HEK293 (cell line): ENCODE measurements around the gene HLA-DRB1.

Experiments used
- CTCF ChIA-PET: fragments of 350-600 bp; formaldehyde crosslinking; extraction: SDS; loops from one replicate; lab custom pipeline; 2021; ENCODE audit warnings: antibody characterized with exemption; lab: Yijun Ruan, JAX
- POLR2A ChIA-PET: fragments of 300-600 bp; formaldehyde crosslinking; extraction: SDS; loops from one replicate; lab custom pipeline; 2020; ENCODE audit warnings: antibody characterized with exemption, inconsistent platforms; lab: Yijun Ruan, JAX
- H3K27ac ChIP-seq: fragments of 200-500 bp; sonication (Bioruptor generic); 2 replicates; pipeline ENCODE4 v1.5.1; 2014; ENCODE audit warnings: low read depth, low read length, control low read depth, inconsistent platforms; ENCODE audit errors: extremely low read depth
- H3K36me3 ChIP-seq, 2 experiments: fragments of 200-500 bp in 1 of 2; sonication (Bioruptor generic) in 1 of 2; 1 replicate in 1 of 2; 2 replicates in 1 of 2; pipeline ENCODE4 v1.5.1; 2014 to 2017; ENCODE audit warnings: inconsistent platforms in 2 of 2, low read length in 2 of 2; ENCODE audit not compliant: control insufficient read depth in 2 of 2, insufficient read depth in 1 of 2
- H3K4me1 ChIP-seq: fragments of 200-500 bp; sonication (Bioruptor generic); 2 replicates; pipeline ENCODE4 v1.5.1; 2014; ENCODE audit warnings: mild to moderate bottlenecking, low read length, inconsistent platforms; ENCODE audit not compliant: control insufficient read depth, insufficient read depth
- H3K4me3 ChIP-seq: 2 replicates; pipeline ENCODE4 v1.5.1; 2011; ENCODE audit warnings: low read depth, mild to moderate bottlenecking, control low read depth, low read length, moderate library complexity
- H3K9me3 ChIP-seq: fragments of 200-500 bp; sonication (Bioruptor generic); 2 replicates; pipeline ENCODE4 v1.5.1; 2014; ENCODE audit warnings: low read depth, low read length, inconsistent platforms; ENCODE audit not compliant: control insufficient read depth, insufficient read depth
- BCL11B ChIP-seq: fragments of 450-650 bp; formaldehyde crosslinking; IDR thresholded peaks from 2 replicates; pipeline ENCODE4 v1.5.1; 2016; ENCODE audit warnings: low read depth, missing biosample characterization, missing genetic modification characterization
- BCL6B ChIP-seq: fragments of 450-650 bp; formaldehyde crosslinking; IDR thresholded peaks from 2 replicates; pipeline ENCODE4 v1.5.1; 2017; ENCODE audit warnings: missing biosample characterization, missing genetic modification characterization
- FEZF1 ChIP-seq: fragments of 450-650 bp; formaldehyde crosslinking; IDR thresholded peaks from 2 replicates; pipeline ENCODE4 v1.5.1; 2016; ENCODE audit warnings: missing biosample characterization, missing genetic modification characterization
- GFI1B ChIP-seq: fragments of 450-650 bp; formaldehyde crosslinking; IDR thresholded peaks from 2 replicates; pipeline ENCODE4 v1.5.1; 2016; ENCODE audit warnings: missing biosample characterization, missing genetic modification characterization
- GLIS2 ChIP-seq: fragments of 450-650 bp; formaldehyde crosslinking; IDR thresholded peaks from 2 replicates; pipeline ENCODE4 v1.5.1; 2016; ENCODE audit warnings: missing biosample characterization, missing genetic modification characterization
- KLF9 ChIP-seq: fragments of 450-650 bp; formaldehyde crosslinking; IDR thresholded peaks from 2 replicates; pipeline ENCODE4 v1.5.1; 2016; ENCODE audit warnings: missing biosample characterization, missing genetic modification characterization, low read depth
- PRDM1 ChIP-seq: fragments of 450-650 bp; formaldehyde crosslinking; IDR thresholded peaks from 2 replicates; pipeline ENCODE4; 2016; ENCODE audit warnings: missing biosample characterization, missing genetic modification characterization
- RBAK ChIP-seq: fragments of 450-650 bp; formaldehyde crosslinking; IDR thresholded peaks from 2 replicates; pipeline ENCODE4 v1.5.1; 2016; ENCODE audit warnings: missing biosample characterization, missing genetic modification characterization
- SETDB1 ChIP-seq: IDR thresholded peaks from one replicate; pipeline ENCODE4 v1.6.1; 2017; ENCODE audit warnings: mild to moderate bottlenecking, low read length, moderate library complexity, mixed read lengths; ENCODE audit not compliant: insufficient read length
- ZEB2 ChIP-seq: fragments of 450-650 bp; formaldehyde crosslinking; IDR thresholded peaks from 2 replicates; pipeline ENCODE4 v1.5.1; 2016; ENCODE audit warnings: missing biosample characterization, missing genetic modification characterization
- ZNF169 ChIP-seq: fragments of 450-650 bp; formaldehyde crosslinking; IDR thresholded peaks from 2 replicates; pipeline ENCODE4 v1.5.1; 2016; ENCODE audit warnings: missing biosample characterization, missing genetic modification characterization
- ZNF18 ChIP-seq: fragments of 450-650 bp; formaldehyde crosslinking; IDR thresholded peaks from 2 replicates; pipeline ENCODE4 v1.5.1; 2016; ENCODE audit warnings: missing biosample characterization, missing genetic modification characterization
- ZNF2 ChIP-seq: fragments of 450-650 bp; formaldehyde crosslinking; IDR thresholded peaks from 2 replicates; pipeline ENCODE4 v1.5.1; 2016; ENCODE audit warnings: missing biosample characterization, missing genetic modification characterization
- ZNF26 ChIP-seq: fragments of 450-650 bp; formaldehyde crosslinking; IDR thresholded peaks from 2 replicates; pipeline ENCODE4 v1.5.1; 2016; ENCODE audit warnings: missing biosample characterization, missing genetic modification characterization
- ZNF324 ChIP-seq: fragments of 450-650 bp; formaldehyde crosslinking; IDR thresholded peaks from 2 replicates; pipeline ENCODE4 v1.5.1; 2016; ENCODE audit warnings: missing biosample characterization, missing genetic modification characterization
- ZNF366 ChIP-seq: fragments of 450-650 bp; formaldehyde crosslinking; conservative IDR thresholded peaks from 2 replicates; pipeline ENCODE4 v1.5.1; 2016; ENCODE audit warnings: missing biosample characterization, missing genetic modification characterization
- ZNF391 ChIP-seq: fragments of 450-650 bp; formaldehyde crosslinking; IDR thresholded peaks from 2 replicates; pipeline ENCODE4 v1.5.1; 2016; ENCODE audit warnings: low read depth, missing biosample characterization, missing genetic modification characterization, borderline replicate concordance
- ZNF426 ChIP-seq: fragments of 450-650 bp; formaldehyde crosslinking; IDR thresholded peaks from 2 replicates; pipeline ENCODE4 v1.5.1; 2017; ENCODE audit warnings: missing biosample characterization, missing genetic modification characterization, mild to moderate bottlenecking, inconsistent platforms, moderate library complexity
- ZNF501 ChIP-seq: fragments of 450-650 bp; formaldehyde crosslinking; IDR thresholded peaks from 2 replicates; pipeline ENCODE4 v1.5.1; 2016; ENCODE audit warnings: missing biosample characterization, missing genetic modification characterization
- ZNF530 ChIP-seq: fragments of 450-650 bp; formaldehyde crosslinking; IDR thresholded peaks from 2 replicates; pipeline ENCODE4 v1.5.1; 2016; ENCODE audit warnings: low read depth, missing biosample characterization, missing genetic modification characterization
- ZNF561 ChIP-seq: fragments of 450-650 bp; IDR thresholded peaks from 2 replicates; pipeline ENCODE4 v1.5.1; 2018; ENCODE audit warnings: missing biosample characterization, missing genetic modification characterization, borderline replicate concordance
- ZNF596 ChIP-seq: fragments of 450-650 bp; IDR thresholded peaks from 2 replicates; pipeline ENCODE4 v1.5.0; 2018; ENCODE audit warnings: missing biosample characterization, mild to moderate bottlenecking, missing genetic modification characterization, moderate library complexity
- ZNF639 ChIP-seq: fragments of 450-650 bp; formaldehyde crosslinking; IDR thresholded peaks from 2 replicates; pipeline ENCODE4 v1.5.1; 2016; ENCODE audit warnings: missing biosample characterization, missing genetic modification characterization
- ZNF670 ChIP-seq: fragments of 450-650 bp; formaldehyde crosslinking; IDR thresholded peaks from 2 replicates; pipeline ENCODE4 v1.5.1; 2016; ENCODE audit warnings: missing biosample characterization, missing genetic modification characterization, low read depth
- ZNF677 ChIP-seq: fragments of 450-650 bp; IDR thresholded peaks from 2 replicates; pipeline ENCODE4 v1.5.0; 2018; ENCODE audit warnings: missing biosample characterization, mild to moderate bottlenecking, missing genetic modification characterization, moderate library complexity
- ZNF707 ChIP-seq: fragments of 450-650 bp; formaldehyde crosslinking; IDR thresholded peaks from 2 replicates; pipeline ENCODE4 v1.5.1; 2016; ENCODE audit warnings: missing biosample characterization, missing genetic modification characterization
- ZNF747 ChIP-seq: fragments of 450-650 bp; formaldehyde crosslinking; IDR thresholded peaks from 2 replicates; pipeline ENCODE4 v1.5.1; 2016; ENCODE audit warnings: missing biosample characterization, missing genetic modification characterization
- ZNF785 ChIP-seq: fragments of 450-650 bp; formaldehyde crosslinking; IDR thresholded peaks from 2 replicates; pipeline ENCODE4 v1.5.1; 2016; ENCODE audit warnings: missing biosample characterization, missing genetic modification characterization
- ZNF830 ChIP-seq: fragments of 450-650 bp; IDR thresholded peaks from 2 replicates; pipeline ENCODE4 v1.5.0; 2018; ENCODE audit warnings: missing biosample characterization, missing genetic modification characterization, low read depth, mild to moderate bottlenecking, moderate library complexity
- ZSCAN5A ChIP-seq: fragments of 450-650 bp; formaldehyde crosslinking; IDR thresholded peaks from 2 replicates; pipeline ENCODE4 v1.5.1; 2016; ENCODE audit warnings: missing biosample characterization, missing genetic modification characterization

HLA-DRB1 gene

GRCh38 chr6:32622545-32623401 lies 33.1 kb upstream of the HLA-DRB1 start:
- ChIA-PET CTCF (interaction anchor here (0.5 to 4.5 kb wide), 52 partner anchors 9 to 1016 kb away, joined by 3 to 101 read pairs (median 4); partner anchors contain the start of genes HLA-DQA1 and HLA-DQB1), POLR2A (interaction anchor here (1.3 to 1.5 kb wide), 2 partner anchors 44 to 69 kb away, joined by 3 to 5 read pairs; partner anchors contain the start of gene HLA-DQB1)
- TF ChIP-seq ZNF830: no peak
- TF ChIP-seq ZNF366: no peak
- peak; percentile 72; the same call in 1 of the 2 replicates for TF ChIP-seq GFI1B (tag by site-specific recombination)
- no peak for TF ChIP-seq ZEB2 (tag by site-specific recombination)
- TF ChIP-seq ZNF2 (tag by site-specific recombination): peak; percentile 97
- TF ChIP-seq ZNF707: no peak
- no peak for TF ChIP-seq ZSCAN5A (tag by site-specific recombination)
- no peak for TF ChIP-seq ZNF26 (tag by site-specific recombination)
- TF ChIP-seq ZNF324 (tag by site-specific recombination): no peak
- TF ChIP-seq ZNF18 (tag by site-specific recombination): 0 out of 2 replicates have a peak, but pooled peaks have one; percentile 45
- TF ChIP-seq GLIS2 (tag by site-specific recombination): no peak
- TF ChIP-seq ZNF670 (tag by site-specific recombination): no peak
- TF ChIP-seq ZNF677 (tag by site-specific recombination): no peak
- no peak for TF ChIP-seq SETDB1
- TF ChIP-seq ZNF426 (tag by site-specific recombination): no peak
- TF ChIP-seq PRDM1: no peak
- TF ChIP-seq FEZF1 (tag by site-specific recombination): no peak
- TF ChIP-seq ZNF785: no peak
- no peak for TF ChIP-seq ZNF596 (tag by site-specific recombination)
- TF ChIP-seq ZNF501 (tag by site-specific recombination): no peak
- TF ChIP-seq ZNF639 (tag by site-specific recombination): no peak
- TF ChIP-seq BCL6B (tag by site-specific recombination): no peak
- no peak for TF ChIP-seq ZNF391 (tag by site-specific recombination)
- no peak for TF ChIP-seq BCL11B (tag by site-specific recombination)
- TF ChIP-seq ZNF561: no peak
- TF ChIP-seq KLF9: no peak
- TF ChIP-seq ZNF530 (tag by site-specific recombination): no peak
- no peak for TF ChIP-seq ZNF169 (tag by site-specific recombination)
- TF ChIP-seq ZNF747 (tag by site-specific recombination): no peak
- TF ChIP-seq RBAK (tag by site-specific recombination): no peak

More at GRCh38 chr6:32622545-32623401, 33.1 kb upstream of the HLA-DRB1 start:
- no peak overlapping the region for H3K27ac ChIP-seq
- H3K9me3 ChIP-seq: no peaks in the 10 kb centered on the region
- H3K4me3 ChIP-seq: no peak overlapping the region
- peaks cover 18% of the 10 kb centered on the region for H3K4me1 ChIP-seq
- H3K36me3 ChIP-seq: no peaks in the 10 kb centered on the region
